Stimulated activated CD4-positive, alpha-beta T cell treated with anti-CD3 and anti-CD28 coated beads, Interleukin-2, amount 100 ng/mL, for 48 hours (primary cell): Measurements from ENCODE around the gene ETFA.
"Not testable (repeated sequence)": the region's sequence is repeated elsewhere in the genome, so short reads cannot be mapped to it uniquely, and the experiment has no call there.

Source experiments
- DNase-seq, 2 donors: peaks; one replicate each; pipeline ENCODE4 v3.0.0-alpha.2; 2020

The ETFA gene

DNA sequence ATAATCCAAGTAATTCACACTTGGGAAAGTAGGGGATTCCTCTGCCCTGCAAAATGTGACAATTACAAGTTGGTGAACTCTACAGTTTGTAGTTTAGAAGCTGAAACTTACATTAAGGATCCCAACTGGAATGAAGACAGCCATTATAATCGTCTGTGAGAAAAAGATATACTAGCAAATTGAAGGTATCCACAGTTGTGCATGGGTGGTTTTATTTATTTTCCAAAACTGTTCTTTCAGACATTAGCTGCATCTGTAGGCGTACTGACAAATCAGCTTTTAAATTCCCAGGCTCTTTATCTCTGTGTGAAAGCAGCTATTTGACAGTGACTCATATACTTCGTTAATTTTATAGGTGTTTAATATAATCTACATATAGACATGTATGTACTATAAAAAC, 12.8 kb upstream of the ETFA start:
- DNase-seq, result no peak

DNA sequence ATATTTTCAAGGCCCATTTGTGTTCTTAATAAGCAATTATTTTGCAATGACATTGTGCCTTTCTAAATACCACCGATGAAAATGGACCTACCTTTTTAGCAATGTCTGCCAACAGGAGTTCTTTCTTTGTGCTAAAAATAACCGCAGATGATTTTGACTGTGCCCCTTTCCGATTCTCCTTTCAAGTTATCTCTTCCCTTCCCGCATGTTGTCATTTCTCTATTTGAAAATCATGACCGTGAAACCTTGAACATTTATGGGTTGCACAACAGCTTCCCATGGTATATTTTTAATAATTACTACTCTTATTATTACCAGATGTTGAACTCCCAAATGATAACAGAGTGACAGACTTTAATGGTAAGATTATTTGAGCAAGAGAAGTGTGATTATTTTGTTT, 10.3 kb upstream of the ETFA start:
- no peak for DNase-seq

DNA sequence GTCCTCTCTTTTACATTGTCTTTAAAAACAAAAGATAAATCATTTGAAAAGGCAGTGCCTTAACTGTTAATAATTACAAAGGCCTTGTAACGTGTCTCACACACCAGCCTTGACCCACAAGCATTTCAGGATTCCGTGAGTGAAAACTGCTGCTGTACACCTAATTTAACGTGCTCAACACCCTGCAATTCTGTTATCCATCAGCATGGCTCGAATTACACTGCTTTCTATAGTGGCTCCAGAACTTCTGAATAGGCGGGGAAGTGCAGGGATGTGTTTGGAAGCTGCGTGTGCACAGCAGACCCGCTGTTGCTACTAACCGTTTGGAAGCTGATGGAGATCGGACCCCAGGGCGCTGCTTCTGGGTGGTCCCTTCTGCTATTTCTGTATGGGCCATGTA, 9.9 kb upstream of the ETFA start:
- no peak for DNase-seq

GRCh38 chr15:76320012-76320411, 8.7 kb upstream of the ETFA start:
- DNase-seq, result no peak

DNA sequence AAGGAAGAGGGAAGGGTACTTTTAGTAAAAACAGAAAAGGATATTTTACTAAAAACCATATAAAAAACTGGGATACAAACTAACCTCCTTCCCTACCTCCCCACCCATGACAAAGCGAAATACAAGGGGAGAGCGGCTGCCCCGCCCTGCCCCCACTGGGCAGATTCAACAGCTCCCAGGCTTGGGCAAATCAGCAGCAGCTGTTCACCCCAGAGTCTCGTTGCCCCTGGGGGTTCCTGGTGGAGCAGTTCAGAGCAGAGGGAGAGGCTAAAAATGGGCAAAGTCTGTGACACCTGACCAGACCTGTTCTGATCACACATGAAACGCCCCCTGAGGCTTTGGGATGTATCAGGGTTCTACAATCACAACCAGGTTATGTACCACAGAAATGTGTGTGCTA, 2.5 kb upstream of the ETFA start:
- no peak for DNase-seq

DNA sequence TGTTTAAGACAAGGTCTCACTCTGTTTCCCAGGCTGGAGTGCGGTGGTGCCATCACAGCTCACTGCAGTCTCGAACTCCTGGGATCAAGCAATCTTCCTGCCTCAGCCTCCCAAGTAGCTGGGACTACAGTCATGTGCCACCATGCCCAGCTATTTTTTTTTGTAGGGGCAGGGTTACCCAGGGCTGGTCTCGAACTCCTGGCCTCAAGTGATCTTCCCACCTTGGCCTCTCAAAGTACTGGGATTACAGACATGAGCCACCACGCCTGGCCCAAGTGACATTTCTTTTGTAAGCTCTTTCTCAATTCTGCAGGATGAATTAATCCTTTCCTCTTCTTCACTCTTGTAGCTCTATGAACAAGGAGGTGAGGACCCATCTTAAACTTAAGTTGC, 1.9 kb upstream of the ETFA start:
- not testable (repeated sequence) for DNase-seq

- DNase-seq, result no peak
Observed at GRCh38 chr15:76312540-76313174, 1.4 kb upstream of the ETFA start.

GRCh38 chr15:76310475-76311099, 682 bp downstream of the ETFA start:
- DNase-seq, result peak in 1 of 2 donors; percentile 7

GRCh38 chr15:76309601-76310330, 1.5 kb downstream of the ETFA start:
- DNase-seq, result no peak

DNA sequence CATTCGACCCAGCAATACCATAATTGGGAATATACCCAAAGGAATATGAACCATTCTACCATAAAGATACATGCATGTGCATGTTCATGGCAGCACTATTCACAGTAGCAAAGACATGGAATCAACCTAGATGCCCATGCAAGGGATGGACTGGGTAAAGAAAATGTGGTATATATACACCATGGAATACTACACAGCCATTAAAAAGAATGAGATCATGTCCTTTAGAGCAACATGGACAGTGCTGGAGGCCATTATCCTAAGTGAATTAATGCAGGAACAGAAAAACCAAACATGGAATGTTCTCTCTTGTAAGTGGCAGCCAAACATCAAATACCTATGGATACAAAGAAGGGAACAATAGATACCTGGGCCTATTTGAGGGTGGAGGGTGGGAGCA, 7.4 kb downstream of the ETFA start:
- no peak for DNase-seq

DNA sequence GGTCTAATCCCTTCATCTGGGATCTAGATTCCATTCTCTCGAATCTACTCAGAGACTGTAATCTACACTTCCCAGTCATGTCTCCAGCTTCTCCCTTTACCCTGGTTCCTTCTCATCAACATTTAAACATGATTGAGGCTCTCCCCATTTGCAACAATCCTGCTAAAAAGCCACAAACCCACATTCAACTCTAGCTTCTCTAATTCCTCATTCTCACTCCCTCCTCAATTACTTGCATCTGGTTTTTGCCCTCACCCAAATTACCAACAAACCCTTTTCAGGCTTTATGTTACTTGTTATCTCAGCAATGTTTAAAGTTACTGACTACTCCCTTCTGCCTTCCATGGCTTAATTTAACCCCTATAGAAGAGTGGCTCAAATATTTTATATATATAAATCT, 11.5 kb downstream of the ETFA start:
- DNase-seq, result no peak

GRCh38 chr15:76298986-76299385, 12.3 kb downstream of the ETFA start:
- DNase-seq, result no peak

DNA sequence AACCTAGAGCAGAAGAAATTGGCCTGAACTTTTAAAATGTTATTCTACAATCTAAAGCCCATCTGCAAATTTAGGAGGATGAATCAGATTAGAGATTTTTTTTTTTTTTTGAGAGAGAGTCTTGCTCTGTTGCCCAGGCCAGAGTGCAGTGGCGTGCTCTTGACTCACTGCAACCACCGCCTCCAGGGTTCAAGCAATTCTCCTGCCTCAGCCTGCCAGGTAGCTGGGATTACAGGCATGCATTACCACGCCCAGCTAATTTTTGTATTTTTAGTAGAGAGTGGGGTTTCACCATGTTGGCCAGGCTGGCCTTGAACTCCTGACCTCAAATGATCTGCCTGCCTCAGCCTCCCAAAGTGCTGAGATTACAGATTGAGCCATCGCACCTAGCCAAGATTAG, 13.3 kb downstream of the ETFA start:
- DNase-seq, result not testable (repeated sequence)

GRCh38 chr15:76296849-76297248, 14.4 kb downstream of the ETFA start:
- DNase-seq, result no peak

DNA sequence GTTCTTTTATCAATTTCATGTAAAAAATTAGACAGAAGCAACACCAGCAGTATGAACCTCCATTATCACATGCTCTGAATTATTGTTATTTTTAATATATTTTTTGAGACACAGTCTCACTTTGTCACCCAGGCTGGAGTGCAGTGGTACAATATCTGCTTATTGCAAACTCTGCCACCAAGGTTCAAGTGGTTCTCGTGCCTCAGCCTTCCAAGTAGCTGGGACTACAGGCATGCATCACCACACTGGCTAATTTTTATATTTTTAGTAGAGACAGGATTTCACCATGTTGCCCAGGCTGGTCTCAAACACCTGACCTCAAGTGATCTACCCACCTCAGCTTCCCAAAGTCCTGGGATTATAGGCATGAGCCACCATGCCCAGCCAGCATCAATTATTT, 16.8 kb downstream of the ETFA start:
- not testable (repeated sequence) for DNase-seq

DNA sequence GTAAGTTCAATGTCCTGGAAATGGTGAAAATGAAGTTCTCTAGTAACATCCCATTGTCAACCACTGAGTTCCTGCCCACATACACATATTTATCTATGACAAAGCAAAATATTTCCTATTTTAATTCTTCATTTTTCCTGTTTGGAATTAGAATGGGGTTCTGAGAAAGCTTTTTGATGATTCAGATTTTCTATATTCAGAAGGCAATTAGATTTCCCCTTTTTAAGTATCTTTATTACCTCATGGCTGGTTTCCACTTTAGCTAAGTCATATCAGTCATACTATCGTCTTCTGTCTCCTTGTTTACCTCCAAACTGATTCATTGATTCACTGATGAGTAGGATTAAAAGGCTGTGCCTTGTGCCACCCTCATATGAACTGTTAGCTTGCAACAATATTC, 17.9 kb downstream of the ETFA start:
- DNase-seq, result no peak

DNA sequence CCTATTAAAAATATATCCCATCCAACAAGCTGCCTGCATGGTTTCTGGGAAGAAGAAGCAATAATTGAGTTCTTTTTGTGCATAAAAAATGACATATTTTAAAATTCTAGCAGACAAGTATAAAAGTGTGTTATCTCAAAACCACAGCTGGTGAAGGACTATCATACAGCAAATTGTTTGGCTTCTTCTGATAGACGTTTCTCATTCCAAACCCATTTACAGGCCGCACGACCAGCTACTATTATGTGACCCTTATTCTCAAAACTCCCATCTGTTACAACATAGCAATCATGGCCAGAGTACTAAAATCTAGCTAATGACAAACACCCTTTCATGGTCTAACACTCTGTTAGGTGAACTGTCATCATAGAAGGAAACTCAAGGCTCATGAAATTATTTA, 21.7 kb downstream of the ETFA start:
- DNase-seq, result no peak

DNA sequence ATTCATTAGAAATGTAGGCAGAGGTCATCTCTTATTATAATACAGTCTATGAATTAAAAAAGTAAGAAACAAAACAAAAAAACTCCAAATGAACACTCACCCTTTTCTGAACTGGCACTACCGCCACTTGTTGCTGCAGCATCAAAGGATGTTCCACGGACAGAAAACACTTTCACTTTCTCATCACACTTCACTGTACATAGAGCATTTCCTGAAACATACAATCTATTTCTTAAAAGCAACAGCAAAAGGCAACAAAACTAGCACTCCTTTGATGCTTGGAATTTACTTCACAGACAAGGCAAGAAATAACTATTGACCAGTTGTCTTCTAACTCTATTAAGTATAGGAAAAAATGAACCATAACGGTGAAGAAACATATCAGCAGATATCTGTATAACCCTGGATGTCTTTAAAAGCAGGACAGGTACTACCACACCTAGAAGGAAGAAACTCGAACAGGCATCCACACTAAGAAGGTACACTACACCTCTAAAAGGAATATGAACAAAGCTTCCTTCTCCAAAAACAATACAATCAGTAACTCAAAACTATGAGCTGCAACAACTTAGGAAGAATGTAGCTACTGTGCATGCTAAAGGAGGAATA, 24.9 kb downstream of the ETFA start:
- DNase-seq, result no peak

GRCh38 chr15:76285241-76285825, 25.9 kb downstream of the ETFA start:
- DNase-seq, result no peak

- no peak for DNase-seq
Observed at GRCh38 chr15:76282465-76282864, 28.8 kb downstream of the ETFA start.

- DNase-seq, result no peak
Observed at GRCh38 chr15:76278651-76279050, 32.6 kb downstream of the ETFA start.

DNA sequence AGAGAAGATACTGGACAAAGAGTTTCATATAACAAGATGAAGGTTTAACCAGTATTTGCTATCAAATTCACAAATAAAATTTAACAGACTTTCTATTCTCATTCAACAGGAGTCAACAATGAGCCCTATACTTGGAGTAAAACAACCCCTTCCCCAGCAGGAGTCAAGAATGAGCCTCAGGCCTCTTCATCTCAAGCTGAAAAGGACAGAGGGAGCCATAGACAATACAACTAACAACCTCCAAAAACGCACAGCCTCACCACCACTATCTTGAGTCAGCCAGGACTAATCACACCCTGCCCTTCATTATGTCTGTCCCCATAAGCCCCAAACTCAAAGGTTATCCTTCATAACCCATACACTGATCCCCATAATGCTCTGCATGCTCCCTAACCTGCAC, 36.4 kb downstream of the ETFA start:
- DNase-seq, result no peak

GRCh38 chr15:76274226-76274625, 37.0 kb downstream of the ETFA start:
- no peak for DNase-seq

GRCh38 chr15:76270876-76271275, 40.4 kb downstream of the ETFA start:
- DNase-seq, result no peak
